ENCODE results near the gene UHRF1.

DNA sequence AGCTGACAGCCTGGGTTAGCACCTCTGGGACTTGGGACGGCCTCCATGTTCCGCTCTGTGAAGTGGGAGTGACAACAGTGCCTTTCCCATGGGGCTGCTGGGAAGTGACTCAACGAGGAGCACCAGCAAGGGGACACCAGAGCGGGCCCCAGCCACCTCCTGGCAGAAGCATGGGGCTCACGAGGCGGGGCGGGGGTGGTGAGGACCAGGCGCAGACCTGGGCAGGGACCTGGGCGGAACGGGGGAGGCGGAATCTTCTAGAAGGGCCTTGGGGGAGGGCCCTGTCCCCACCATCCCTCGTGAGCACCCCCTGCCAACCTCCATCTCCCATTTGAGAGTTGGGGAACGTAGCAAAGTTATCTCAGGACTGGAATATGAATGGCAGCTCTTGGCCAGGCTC lies 97.5 kb downstream of the UHRF1 start:
- TF ChIP-seq EP300 (IDR thresholded peaks at IDR 0.05; ENCODE audit: borderline replicate concordance in 1 of 2, low read depth in 1 of 2, low read length in 1 of 2) (no peak), REST (IDR thresholded peaks at IDR 0.05; ENCODE audit: low read depth, low read length) (no peak), ELF1 (IDR thresholded peaks at IDR 0.05) (no peak), YY1 (IDR thresholded peaks at IDR 0.05; ENCODE audit: low read depth) (no peak), JUND (IDR thresholded peaks at IDR 0.05) (no peak), NFIC (IDR thresholded peaks at IDR 0.05; ENCODE audit: borderline replicate concordance) (no peak), GABPA (IDR thresholded peaks at IDR 0.05; ENCODE audit: low read depth) (no peak)
- TF ChIP-seq, protein P1, sequence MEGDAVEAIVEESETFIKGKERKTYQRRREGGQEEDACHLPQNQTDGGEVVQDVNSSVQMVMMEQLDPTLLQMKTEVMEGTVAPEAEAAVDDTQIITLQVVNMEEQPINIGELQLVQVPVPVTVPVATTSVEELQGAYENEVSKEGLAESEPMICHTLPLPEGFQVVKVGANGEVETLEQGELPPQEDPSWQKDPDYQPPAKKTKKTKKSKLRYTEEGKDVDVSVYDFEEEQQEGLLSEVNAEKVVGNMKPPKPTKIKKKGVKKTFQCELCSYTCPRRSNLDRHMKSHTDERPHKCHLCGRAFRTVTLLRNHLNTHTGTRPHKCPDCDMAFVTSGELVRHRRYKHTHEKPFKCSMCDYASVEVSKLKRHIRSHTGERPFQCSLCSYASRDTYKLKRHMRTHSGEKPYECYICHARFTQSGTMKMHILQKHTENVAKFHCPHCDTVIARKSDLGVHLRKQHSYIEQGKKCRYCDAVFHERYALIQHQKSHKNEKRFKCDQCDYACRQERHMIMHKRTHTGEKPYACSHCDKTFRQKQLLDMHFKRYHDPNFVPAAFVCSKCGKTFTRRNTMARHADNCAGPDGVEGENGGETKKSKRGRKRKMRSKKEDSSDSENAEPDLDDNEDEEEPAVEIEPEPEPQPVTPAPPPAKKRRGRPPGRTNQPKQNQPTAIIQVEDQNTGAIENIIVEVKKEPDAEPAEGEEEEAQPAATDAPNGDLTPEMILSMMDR (IDR thresholded peaks at IDR 0.05), result no peak
- TF ChIP-seq, protein P2, sequence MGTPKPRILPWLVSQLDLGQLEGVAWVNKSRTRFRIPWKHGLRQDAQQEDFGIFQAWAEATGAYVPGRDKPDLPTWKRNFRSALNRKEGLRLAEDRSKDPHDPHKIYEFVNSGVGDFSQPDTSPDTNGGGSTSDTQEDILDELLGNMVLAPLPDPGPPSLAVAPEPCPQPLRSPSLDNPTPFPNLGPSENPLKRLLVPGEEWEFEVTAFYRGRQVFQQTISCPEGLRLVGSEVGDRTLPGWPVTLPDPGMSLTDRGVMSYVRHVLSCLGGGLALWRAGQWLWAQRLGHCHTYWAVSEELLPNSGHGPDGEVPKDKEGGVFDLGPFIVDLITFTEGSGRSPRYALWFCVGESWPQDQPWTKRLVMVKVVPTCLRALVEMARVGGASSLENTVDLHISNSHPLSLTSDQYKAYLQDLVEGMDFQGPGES (IDR thresholded peaks at IDR 0.05; ENCODE audit: low read depth, low read length), result no peak

Data from SK-N-SH (cell line).